ENCODE data around the gene PRUNE1. TPM values are rescaled to one million over a fixed set of nuclear protein-coding genes. Genes with fewer than 3 reads are reported as not detected.

PRUNE1 gene
- total and polyA plus RNA-seq, 11 donors, result 15.1 to 65.3 (median 39.8) TPM

DNA sequence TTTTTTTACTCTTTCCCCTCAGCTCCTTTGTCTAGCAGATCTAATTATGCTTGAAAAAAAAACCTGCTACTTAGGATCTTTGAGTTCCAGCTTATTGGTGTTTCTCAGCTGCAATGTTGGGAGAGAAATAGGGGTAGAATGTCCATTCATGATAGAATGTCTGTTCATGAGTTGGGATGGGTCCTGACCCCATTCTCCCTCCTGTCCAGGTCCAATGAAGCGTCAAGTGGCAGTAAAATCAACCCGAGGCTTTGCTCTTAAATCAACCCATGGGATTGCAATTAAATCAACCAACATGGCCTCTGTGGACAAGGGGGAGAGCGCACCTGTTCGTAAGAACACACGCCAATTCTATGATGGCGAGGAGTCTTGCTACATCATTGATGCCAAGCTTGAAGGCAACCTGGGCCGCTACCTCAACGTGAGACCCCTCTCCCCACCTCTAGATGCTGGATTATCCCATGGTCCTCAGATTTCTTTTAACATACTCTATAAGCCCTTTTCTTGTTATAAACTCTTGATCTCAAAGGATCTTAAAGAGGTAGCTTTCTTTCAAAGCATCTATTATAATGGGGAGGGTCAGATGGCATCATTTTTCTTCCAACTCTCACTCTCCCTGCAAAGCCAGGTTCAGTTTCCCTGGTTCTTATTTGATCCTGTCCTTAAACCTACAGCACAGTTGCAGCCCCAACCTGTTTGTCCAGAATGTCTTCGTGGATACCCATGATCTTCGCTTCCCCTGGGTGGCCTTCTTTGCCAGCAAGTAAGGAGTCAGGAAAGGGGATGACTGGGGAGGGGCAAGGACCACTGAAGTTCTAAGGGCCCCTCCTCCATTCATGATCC is 44.7 kb upstream of the PRUNE1 start:
- DNase-seq, result no peak
- Histone ChIP-seq H3K4me3 (no peak overlapping the region), H3K9me3 (no peaks in the 10 kb centered on the region), H3K4me1 (peaks cover 0 to 4% (median 0%) of the 10 kb centered on the region in 12 donors), H3K27ac (no peak overlapping the region), H3K27me3 (no peaks in the 10 kb centered on the region), H3K36me3 (peaks cover 0 to 100% (median 98%) of the 10 kb centered on the region in 9 donors)
- 89 to 97% (median 93%) methylated on average over 10 of the region's 10 CpGs for WGBS, 4 donors
- TF ChIP-seq POLR2A (IDR thresholded peaks at IDR 0.05), result no peak
- no peak for TF ChIP-seq CTCF (IDR thresholded peaks at IDR 0.05)
- no peak for ATAC-seq
- intact Hi-C loops (cut with DNase I), result no loop called here

DNA sequence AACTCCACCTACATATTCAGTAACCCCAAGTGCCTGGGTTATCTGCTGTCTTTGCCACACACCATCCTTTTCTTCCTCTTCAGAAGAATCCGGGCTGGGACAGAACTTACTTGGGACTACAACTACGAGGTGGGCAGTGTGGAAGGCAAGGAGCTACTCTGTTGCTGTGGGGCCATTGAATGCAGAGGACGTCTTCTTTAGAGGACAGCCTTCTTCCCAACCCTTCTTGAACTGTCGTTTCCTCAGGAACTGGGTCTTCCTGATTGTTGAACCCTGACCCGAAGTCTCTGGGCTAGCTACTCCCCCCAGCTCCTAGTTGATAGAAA is 44.1 kb upstream of the PRUNE1 start:
- no peak overlapping the region for H3K4me3 ChIP-seq
- no peaks in the 10 kb centered on the region for H3K9me3 ChIP-seq
- no peak for TF ChIP-seq POLR2A (IDR thresholded peaks at IDR 0.05)
- no peak for TF ChIP-seq CTCF (IDR thresholded peaks at IDR 0.05)
- WGBS, 4 donors, result 64 to 85% (median 78%) methylated on average over 5 of the region's 5 CpGs
- no peaks in the 10 kb centered on the region for H3K27me3 ChIP-seq
- ATAC-seq (no peak), DNase-seq (no peak)
- peaks cover 0 to 4% (median 0%) of the 10 kb centered on the region in 12 donors for H3K4me1 ChIP-seq
- intact Hi-C loops (cut with DNase I), result no loop called here
- peaks cover 0 to 100% (median 96%) of the 10 kb centered on the region in 9 donors for H3K36me3 ChIP-seq
- H3K27ac ChIP-seq, result no peak overlapping the region

DNA sequence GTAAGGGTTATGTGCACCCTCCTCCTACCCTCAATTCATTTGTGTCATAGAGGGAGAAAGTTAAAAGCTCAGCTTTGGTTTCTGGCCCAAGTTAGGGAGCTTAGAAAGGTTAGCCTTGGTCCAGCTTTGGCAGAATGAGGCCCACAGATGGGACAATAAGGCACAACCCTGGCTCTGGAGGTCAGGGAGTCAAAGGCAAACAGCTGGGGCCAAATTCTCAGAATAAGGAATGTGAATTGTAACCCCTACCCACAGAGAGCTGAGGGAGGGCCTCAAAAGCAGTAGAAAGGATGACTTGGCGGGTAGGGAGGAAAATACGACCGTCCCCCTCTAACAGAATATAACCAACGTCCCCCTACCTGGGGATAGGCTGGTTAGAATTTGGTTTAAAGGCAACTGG is 42.6 kb upstream of the PRUNE1 start:
- ATAC-seq (no peak), DNase-seq (no peak)
- Histone ChIP-seq H3K27me3 (no peaks in the 10 kb centered on the region), H3K4me3 (no peak overlapping the region), H3K27ac (no peak overlapping the region), H3K36me3 (peaks cover 0 to 86% (median 82%) of the 10 kb centered on the region in 9 donors), H3K4me1 (peaks cover 0 to 19% (median 11%) of the 10 kb centered on the region in 12 donors), H3K9me3 (no peaks in the 10 kb centered on the region)
- intact Hi-C loops (cut with DNase I), result loop anchor here in 2 of 10 donors (2.0 to 5.0 kb wide), 2 partner anchors 21 to 33 kb away; no protein-coding TSS in a partner anchor
- no peak for TF ChIP-seq CTCF (IDR thresholded peaks at IDR 0.05)
- no peak for TF ChIP-seq POLR2A (IDR thresholded peaks at IDR 0.05)
- WGBS, 4 donors, result 90 to 91% (median 90%) methylated on average over 4 of the region's 4 CpGs

DNA sequence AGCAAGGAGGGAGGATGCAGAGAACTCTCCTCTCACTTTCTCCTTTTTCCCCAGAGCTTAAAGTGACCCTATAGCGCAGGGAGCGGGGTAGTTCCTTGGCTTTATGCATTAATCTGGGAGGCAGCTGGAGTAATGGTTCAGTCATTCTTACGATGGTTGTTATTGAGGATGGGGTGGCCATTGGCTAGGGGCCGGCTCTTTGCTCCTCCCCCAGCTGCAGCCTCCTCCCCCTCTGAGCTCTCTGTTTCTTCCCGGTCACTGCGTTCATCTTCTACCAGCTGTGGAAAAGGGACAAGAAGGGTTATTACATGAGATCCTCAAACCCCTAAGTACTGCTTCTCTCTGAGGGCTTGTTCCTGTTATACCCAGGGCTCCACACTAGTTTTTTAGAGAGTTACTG is 42.2 kb upstream of the PRUNE1 start:
- DNase-seq (no peak), ATAC-seq (no peak)
- peaks cover 0 to 23% (median 15%) of the 10 kb centered on the region in 12 donors for H3K4me1 ChIP-seq
- H3K27me3 ChIP-seq, result no peaks in the 10 kb centered on the region
- no peak overlapping the region for H3K4me3 ChIP-seq
- peaks cover 0 to 82% (median 77%) of the 10 kb centered on the region in 9 donors for H3K36me3 ChIP-seq
- WGBS, 4 donors, result 68 to 80% (median 76%) methylated on average over 6 of the region's 6 CpGs
- TF ChIP-seq POLR2A (IDR thresholded peaks at IDR 0.05) (no peak), CTCF (IDR thresholded peaks at IDR 0.05) (no peak)
- no peaks in the 10 kb centered on the region for H3K9me3 ChIP-seq
- no peak overlapping the region for H3K27ac ChIP-seq
- intact Hi-C loops (cut with DNase I), result loop anchor here in 2 of 10 donors (2.0 to 5.0 kb wide), 2 partner anchors 21 to 34 kb away; no protein-coding TSS in a partner anchor
